Right renal cortex interstitium (tissue), 3 donors: Measurements from ENCODE around the gene P2RY8. TPM values are rescaled to one million over a fixed set of nuclear protein-coding genes. Genes with fewer than 3 reads are reported as not detected.
"Not testable (repeated sequence)": the region's sequence is repeated elsewhere in the genome, so short reads cannot be mapped to it uniquely, and the experiment has no call there.

Source experiments
- DNase-seq, 3 donors: peaks; one replicate each; pipeline ENCODE4 v3.0.0-alpha.2; 2013; ENCODE audit warnings: low read depth in 3 of 3, low spot score in 2 of 3
- polyA plus RNA-seq, 3 donors: library from polyadenylated mRNA; unstranded; fragments of 120-200 nt; gene quantifications; one replicate each; pipeline ENCODE4 v1.2.1, GENCODE V29; 2013; ENCODE audit not compliant: insufficient read length in 3 of 3

The P2RY8 gene
- polyA plus RNA-seq, 3 donors: 0.96 to 1.5 (median 1.5) TPM

GRCh38 chrX:1488745-1489144 lies 48.2 kb downstream of the P2RY8 start:
- DNase-seq: no peak

GRCh38 chrX:1488141-1488540 lies 48.8 kb downstream of the P2RY8 start:
- DNase-seq: no peak

DNA sequence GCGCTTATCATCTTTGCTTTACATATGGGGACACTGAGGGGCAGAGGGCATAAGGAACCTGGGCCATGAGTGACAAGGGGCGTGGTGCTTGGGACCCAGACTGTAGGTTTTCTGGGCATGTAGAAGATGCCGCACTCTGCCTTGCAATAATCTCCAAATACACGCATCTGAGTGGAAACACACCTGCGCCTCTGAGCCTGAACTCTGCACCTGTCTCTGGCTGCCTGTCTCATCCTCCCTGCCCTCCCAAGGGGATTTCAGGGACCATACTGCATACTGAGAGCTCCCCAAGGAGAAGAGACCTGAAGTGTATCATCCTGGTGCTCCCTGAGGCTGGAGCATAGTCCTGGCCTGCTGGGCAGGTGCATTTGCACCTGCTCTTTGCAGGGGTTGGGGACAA lies 49.6 kb downstream of the P2RY8 start:
- no peak for DNase-seq

- no peak for DNase-seq
Observed at GRCh38 chrX:1486749-1487361, 50.1 kb downstream of the P2RY8 start.

DNA sequence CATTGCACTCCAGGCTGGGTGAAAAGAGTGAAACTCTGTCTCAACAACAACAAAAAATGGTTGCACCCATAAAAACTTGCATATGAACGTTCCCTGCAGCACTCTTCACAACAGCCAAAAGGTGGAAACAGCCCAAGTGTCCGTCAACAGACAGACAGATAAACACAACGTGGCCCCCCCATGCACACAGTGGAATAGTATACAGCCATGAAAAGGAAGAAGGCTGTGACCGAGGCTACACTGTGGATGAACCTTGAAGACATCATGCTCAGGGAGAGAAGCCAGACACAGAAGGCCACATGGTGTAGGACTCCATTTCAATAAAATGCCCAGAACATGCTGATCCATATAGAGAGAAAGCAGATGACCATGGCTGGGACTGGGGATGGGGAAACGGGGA lies 50.8 kb downstream of the P2RY8 start:
- DNase-seq: no peak

GRCh38 chrX:1485033-1485432 lies 52.0 kb downstream of the P2RY8 start:
- no peak for DNase-seq

- DNase-seq: no peak
Observed at GRCh38 chrX:1484638-1485019, 52.4 kb downstream of the P2RY8 start.

DNA sequence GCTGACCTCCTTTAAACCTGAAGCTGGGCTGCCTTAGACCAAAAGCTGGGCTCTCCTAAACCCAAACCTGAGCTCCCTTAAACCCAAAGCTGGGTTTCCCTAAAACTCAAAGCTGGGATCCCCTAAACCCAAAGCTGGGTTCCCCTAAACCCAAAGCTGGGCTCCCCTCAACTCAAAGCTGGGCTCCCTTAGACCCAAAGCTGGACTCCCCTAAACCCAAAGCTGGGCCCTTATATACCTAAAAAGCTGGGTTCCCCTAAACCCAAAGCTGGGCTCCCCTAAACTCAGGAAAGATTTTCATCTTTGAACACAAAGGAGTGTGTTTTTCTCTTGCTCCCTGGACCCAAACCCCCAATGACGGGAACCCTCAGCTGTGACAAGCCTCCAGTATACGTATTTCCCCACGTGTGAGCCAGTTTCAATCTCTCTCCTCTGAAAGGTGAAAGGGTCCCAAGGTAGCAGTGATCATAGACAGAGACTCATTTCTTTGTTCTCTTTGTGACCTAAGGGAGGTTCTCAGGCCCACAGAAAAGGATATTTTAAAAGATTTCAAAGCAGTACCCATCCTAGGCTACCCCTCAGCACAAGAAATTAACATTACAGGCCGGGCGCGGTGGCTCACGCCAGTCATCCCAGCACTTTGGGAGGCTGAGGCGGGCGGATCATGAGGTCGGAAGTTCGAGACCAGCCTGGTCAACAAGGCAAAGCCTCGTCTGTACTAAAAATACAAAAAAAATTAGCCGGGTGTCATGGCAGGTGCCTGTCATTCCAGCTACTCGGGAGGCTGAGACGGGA lies 52.9 kb downstream of the P2RY8 start:
- DNase-seq: no peak

DNA sequence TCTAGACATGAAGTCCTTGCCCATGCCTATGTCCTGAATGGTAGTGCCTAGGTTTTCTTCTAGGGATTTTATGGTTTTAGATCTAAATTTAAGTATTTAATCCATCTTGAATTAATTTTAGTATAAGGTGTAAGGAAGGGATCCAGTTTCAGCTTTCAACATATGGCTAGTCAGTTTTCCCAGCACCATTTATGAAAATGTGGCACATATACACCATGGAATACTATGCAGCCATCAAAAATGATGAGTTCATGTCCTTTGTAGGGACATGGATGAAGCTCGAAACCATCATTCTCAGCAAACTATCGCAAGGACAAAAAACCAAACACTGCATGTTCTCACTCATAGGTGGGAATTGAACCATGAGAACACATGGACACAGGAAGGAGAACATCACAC lies 54.5 kb downstream of the P2RY8 start:
- not testable (repeated sequence) for DNase-seq

GRCh38 chrX:1481636-1482529 lies 55.1 kb downstream of the P2RY8 start:
- peak in 1 of 3 donors; percentile 31 for DNase-seq

- DNase-seq: no peak
Observed at GRCh38 chrX:1480082-1480785, 56.8 kb downstream of the P2RY8 start.

GRCh38 chrX:1477801-1478458 lies 59.1 kb downstream of the P2RY8 start:
- no peak for DNase-seq

DNA sequence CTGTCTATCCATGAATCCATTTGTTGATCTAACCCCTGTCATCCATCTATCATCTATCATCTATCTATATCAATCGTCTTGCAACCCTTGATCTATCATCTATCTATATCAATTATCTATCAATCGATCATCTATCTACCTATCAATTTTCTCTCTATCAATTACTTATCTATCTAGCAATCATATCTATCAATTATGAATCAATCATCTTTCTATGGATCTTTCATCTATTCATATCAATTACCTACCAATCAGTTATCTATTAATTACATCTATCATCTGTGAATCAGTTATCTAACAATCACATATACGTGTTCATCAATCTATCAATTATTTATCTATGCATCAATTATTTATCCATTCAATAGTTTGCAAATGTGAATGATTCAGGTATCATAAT lies 59.8 kb downstream of the P2RY8 start:
- DNase-seq: no peak

- no peak for DNase-seq
Observed at GRCh38 chrX:1476682-1477081, 60.3 kb downstream of the P2RY8 start.

DNA sequence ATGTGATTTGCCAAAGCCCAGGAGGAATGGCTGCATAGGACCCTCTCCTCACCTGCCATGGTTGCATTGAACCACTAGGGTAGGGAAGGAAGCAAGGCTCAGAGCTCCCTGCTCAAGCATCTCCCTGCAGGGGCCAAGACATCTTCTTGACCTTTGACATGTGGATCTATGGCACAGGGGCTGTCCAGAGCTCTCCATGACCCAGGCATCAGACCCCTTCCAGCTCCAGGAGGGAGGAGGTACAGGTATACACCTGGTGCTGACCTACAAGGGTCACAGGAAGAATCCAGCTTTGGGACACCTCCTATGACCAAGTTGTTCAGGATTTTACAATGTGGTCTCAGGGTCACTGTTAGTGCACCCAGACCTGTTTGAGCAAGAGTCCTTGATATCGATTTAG lies 61.1 kb downstream of the P2RY8 start:
- no peak for DNase-seq

GRCh38 chrX:1475481-1475880 lies 61.5 kb downstream of the P2RY8 start:
- DNase-seq: no peak

- DNase-seq: not testable (repeated sequence)
Observed at GRCh38 chrX:1474593-1474992, 62.4 kb downstream of the P2RY8 start.

- DNase-seq: no peak
Observed at GRCh38 chrX:1472975-1473374, 64.0 kb downstream of the P2RY8 start.

- DNase-seq: no peak
Observed at GRCh38 chrX:1468250-1468772, 68.7 kb downstream of the P2RY8 start.

DNA sequence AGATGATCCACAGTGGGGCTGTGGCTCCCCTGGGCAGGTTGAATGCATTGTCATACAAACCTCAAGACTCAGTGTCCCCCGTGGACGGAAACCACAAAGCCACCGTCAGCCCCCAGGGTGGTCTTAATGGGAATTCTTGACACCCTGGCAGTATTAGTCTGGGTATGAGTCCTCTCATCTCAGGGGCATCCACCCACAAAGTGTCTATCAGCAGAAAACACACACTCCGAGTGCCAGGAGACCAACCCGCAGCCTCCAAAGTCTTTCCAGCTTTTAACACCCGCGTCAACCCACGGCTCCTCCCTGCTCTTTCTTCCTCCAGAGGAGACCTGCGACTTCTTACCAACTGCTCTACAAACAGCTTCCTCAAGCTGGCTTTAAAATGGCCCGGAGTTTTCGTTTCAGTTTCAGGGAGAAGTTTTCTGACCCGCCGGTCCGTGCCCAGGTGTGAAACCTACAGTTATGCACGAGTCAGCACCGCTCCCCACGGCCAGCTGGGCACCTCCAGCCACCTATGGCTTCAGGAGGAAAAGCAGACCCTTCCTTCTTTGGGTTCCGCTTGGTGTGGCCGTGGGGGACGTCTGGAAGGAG lies 69.9 kb downstream of the P2RY8 start:
- DNase-seq: no peak
